BLaER1 treated with 17β-estradiol and CSF1 and Interleukin-3, amounts not matched to agents 10 nM and 100 nM (cell line): ENCODE data around the gene ICA1L.

Source experiments
- H3K27ac ChIP-seq, 11 experiments: shearing (Covaris generic); formaldehyde crosslinking; 2 replicates each; pipeline ENCODE4 v1.8.1; 2022
- H3K27me3 ChIP-seq, 11 experiments: shearing (Covaris generic); formaldehyde crosslinking; 2 replicates each; pipeline ENCODE4 v1.8.1; 2022
- H3K36me3 ChIP-seq, 11 experiments: shearing (Covaris generic); formaldehyde crosslinking; 2 replicates each; pipeline ENCODE4 v1.8.1; 2022
- H3K4me1 ChIP-seq, 10 experiments: shearing (Covaris generic); formaldehyde crosslinking; 2 replicates each; pipeline ENCODE4 v1.8.1; 2022
- H3K4me2 ChIP-seq, 11 experiments: shearing (Covaris generic); formaldehyde crosslinking; 2 replicates each; pipeline ENCODE4 v1.8.1; 2022
- H3K4me3 ChIP-seq, 10 experiments: shearing (Covaris generic); formaldehyde crosslinking; 2 replicates each; pipeline ENCODE4 v1.8.1; 2022
- H3K9ac ChIP-seq, 11 experiments: shearing (Covaris generic); formaldehyde crosslinking; 2 replicates each; pipeline ENCODE4 v1.8.1; 2022
- H3K9me3 ChIP-seq, 11 experiments: shearing (Covaris generic); formaldehyde crosslinking; replicated peaks in 1 of 11; 2 replicates each; pipeline ENCODE4 v1.8.1; 2022
- H4K20me1 ChIP-seq, 11 experiments: shearing (Covaris generic); formaldehyde crosslinking; 2 replicates each; pipeline ENCODE4 v1.8.1; 2022
- Cebpa-rat ChIP-seq, 11 experiments: shearing (Covaris generic); IDR thresholded peaks; 2 replicates each; pipeline ENCODE4 v1.8.1; 2022

Gene ICA1L

DNA sequence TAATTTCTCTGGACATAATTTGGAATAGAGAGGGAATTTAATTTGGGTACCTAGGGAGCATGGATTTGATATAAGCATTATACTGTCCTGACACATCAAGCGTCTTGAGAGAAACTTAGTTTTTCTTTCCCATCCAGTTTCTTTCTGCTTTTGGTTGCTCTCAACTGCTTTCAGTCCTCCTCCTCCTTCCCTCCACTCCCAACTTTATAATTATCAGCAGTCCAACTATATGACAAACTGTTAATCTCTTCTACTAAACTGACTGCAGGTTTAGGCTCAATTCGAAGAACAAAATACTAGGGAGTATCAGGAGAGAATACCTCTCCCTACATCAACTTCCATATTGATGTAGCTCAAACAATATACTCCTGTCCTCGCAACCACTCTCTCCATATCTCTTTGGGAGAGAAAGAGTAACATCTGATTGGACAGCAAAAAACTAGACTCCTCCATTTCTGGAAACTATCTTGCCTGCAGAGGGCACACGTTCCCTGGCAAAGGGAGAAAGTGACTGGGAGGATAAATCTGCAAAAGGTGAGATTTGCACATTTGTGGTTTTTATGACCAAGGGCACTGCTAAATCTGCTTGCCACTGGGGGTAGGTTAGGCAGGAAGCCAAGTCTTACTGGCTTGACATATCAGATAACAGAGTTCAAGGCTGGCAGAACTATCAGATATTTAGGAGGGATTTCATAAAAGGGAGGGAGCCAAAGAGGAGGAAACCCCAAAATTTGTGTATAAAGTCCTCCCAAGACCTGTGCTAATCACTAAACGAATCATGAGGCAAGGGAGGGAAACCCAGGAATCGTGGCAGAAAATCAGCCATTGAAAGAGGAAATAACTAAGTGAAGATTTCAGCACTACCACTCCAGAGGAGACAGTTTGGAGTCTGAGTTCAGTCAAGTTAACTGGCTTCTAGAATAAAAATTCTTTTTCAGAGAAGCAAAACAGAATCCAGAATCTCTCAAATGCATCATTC, 40.0 kb downstream of the ICA1L start:
- Histone ChIP-seq H3K27ac (no peak overlapping the region), H3K27me3 (no peaks in the 10 kb centered on the region), H3K9me3 (no peaks in the 10 kb centered on the region), H3K9ac (0 out of 22 replicates have a peak overlapping the region, but pooled peaks of 1 of the 11 experiments have one; percentile 8), H4K20me1 (no peaks in the 10 kb centered on the region), H3K4me1 (peaks cover 0 to 12% (median 7%) of the 10 kb centered on the region in 10 experiments; a peak in 12 of 20 replicates), H3K4me2 (peak overlapping the region in 8 of 11 experiments; percentile 4 to 61 (median 16); a peak in 8 of 22 replicates), H3K4me3 (no peak overlapping the region), H3K36me3 (no peaks in the 10 kb centered on the region)
- no peak for TF ChIP-seq Cebpa-rat (IDR thresholded peaks at IDR 0.05)

DNA sequence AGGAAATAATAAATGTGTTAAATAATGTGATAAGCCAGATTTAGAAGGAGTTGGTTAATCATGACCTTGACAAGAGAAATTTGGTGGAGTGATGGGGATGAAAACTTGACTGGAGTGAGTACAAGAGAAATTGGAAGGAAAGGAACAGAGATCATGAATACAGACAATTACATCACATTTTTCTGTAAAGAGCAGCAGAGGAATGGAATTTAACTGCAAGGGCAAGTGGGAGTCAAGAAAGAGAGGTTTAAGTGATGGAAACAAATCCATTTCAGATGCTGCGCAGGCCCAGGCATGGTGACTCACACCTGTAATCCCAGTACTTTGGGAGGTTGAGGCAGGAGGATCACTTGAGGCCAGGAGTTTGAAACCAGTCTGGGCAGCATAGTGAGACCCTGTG, 46.7 kb downstream of the ICA1L start:
- no peak overlapping the region for H3K4me3 ChIP-seq
- no peak for TF ChIP-seq Cebpa-rat (IDR thresholded peaks at IDR 0.05)
- H3K27me3 ChIP-seq = no peaks in the 10 kb centered on the region
- H4K20me1 ChIP-seq = no peaks in the 10 kb centered on the region
- no peak overlapping the region for H3K27ac ChIP-seq
- H3K9me3 ChIP-seq = no peaks in the 10 kb centered on the region
- no peak overlapping the region for H3K9ac ChIP-seq
- H3K36me3 ChIP-seq = no peaks in the 10 kb centered on the region
- no peak overlapping the region for H3K4me2 ChIP-seq
- H3K4me1 ChIP-seq = peaks cover 0 to 23% (median 14%) of the 10 kb centered on the region in 10 experiments; a peak in 14 of 20 replicates

DNA sequence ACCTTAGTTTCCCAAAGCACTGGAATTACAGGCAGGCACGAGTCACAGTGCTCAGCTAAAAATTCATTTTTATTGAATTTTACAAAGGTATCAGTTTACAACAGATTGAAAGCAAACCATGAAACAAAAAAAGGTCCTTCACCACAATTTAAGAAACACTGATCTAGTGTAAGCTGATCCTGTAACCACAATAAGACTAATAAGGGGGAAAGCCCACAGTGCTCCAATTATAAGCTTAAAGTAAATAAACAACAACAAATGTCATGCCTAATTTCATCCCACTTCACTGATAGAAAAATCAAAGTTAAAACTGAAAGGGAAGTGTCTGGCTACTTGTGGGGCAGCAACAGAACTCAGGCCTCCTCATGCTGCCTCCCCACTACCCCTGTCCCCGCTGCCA, 49.2 kb downstream of the ICA1L start:
- H3K9me3 ChIP-seq = no peaks in the 10 kb centered on the region
- no peak overlapping the region for H3K4me3 ChIP-seq
- no peak for TF ChIP-seq Cebpa-rat (IDR thresholded peaks at IDR 0.05)
- H3K4me2 ChIP-seq = peak overlapping the region in 6 of 11 experiments; percentile 35 to 76 (median 59); a peak in 10 of 22 replicates
- no peaks in the 10 kb centered on the region for H3K27me3 ChIP-seq
- no peak overlapping the region; a peak in 1 of 22 replicates for H3K27ac ChIP-seq
- H3K36me3 ChIP-seq = no peaks in the 10 kb centered on the region
- no peak overlapping the region for H3K9ac ChIP-seq
- peaks cover 0 to 23% (median 14%) of the 10 kb centered on the region in 10 experiments; a peak in 14 of 20 replicates for H3K4me1 ChIP-seq
- no peaks in the 10 kb centered on the region for H4K20me1 ChIP-seq

DNA sequence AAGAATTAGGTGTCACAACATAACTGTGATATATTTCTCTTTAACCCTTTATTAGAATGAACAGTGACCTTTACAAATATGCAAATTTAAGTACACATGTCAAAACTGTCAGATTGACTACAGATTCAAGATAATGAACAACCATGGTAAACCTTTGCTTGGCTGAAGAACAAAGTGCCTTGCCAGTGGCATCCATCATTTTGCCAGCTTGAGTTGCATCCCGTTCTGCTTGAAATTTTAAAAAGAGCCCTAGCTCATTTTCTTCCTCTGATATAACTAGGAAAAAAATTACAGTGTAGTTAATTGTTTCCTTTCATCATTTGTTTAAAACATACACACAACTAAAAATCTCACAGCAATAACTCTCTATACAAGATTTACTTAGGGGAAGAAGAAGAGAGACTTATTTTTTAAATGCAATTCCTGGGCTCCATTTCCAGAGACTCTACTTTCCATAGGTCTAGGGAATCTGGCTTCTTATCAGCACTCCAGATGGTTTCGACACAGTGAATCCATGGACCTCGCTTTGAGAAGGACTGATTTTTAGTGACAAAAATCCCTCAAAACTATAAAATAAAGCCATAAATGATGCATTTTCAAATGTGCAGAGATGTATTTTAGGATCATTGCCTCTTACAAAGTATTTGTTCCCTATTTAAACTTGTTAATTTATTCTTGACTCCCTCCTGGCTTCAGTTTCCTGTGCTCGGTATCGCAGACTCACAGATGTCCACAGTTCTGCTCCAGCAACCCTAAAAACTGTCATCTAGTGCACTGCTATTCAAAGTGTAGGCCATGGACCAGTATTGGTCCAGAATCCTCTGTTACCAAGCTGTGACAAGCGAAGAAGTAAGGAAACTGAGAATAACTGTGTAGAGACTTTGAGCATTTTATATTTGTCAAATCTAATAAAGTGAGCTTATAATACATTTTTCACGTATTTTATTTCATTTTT, 50.1 kb downstream of the ICA1L start:
- Histone ChIP-seq H4K20me1 (no peaks in the 10 kb centered on the region), H3K27ac (no peak overlapping the region), H3K36me3 (no peaks in the 10 kb centered on the region), H3K4me3 (no peak overlapping the region), H3K4me2 (peak overlapping the region in 9 of 11 experiments; percentile 5 to 76 (median 52); a peak in 15 of 22 replicates), H3K27me3 (no peaks in the 10 kb centered on the region), H3K9me3 (no peaks in the 10 kb centered on the region), H3K4me1 (peaks cover 0 to 23% (median 14%) of the 10 kb centered on the region in 10 experiments; a peak in 14 of 20 replicates), H3K9ac (no peak overlapping the region)
- no peak for TF ChIP-seq Cebpa-rat (IDR thresholded peaks at IDR 0.05)

DNA sequence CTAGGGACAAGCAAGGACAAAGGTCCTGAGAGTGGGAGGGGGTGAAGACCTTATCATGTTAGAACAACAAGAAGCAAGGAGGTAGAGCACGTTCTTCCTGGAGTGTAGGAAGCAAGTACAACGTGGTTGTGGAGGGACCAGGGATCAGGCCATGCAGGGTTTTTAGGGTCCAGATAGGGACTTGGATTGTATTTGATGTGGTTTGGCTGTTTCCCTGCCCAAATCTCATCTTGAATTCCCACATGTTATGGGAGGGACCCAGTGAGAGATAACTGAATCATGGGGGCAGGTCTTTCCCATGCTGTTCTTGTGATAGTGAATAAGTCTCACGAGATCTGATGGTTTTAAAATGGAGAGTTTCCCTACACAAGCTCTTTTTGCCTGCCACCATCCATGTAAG, 53.2 kb downstream of the ICA1L start:
- no peaks in the 10 kb centered on the region for H3K36me3 ChIP-seq
- H3K27ac ChIP-seq = no peak overlapping the region
- no peak overlapping the region for H3K9ac ChIP-seq
- no peaks in the 10 kb centered on the region for H3K9me3 ChIP-seq
- no peak overlapping the region for H3K4me2 ChIP-seq
- H4K20me1 ChIP-seq = no peaks in the 10 kb centered on the region
- no peak for TF ChIP-seq Cebpa-rat (IDR thresholded peaks at IDR 0.05)
- peaks cover 0 to 23% (median 14%) of the 10 kb centered on the region in 10 experiments; a peak in 14 of 20 replicates for H3K4me1 ChIP-seq
- no peak overlapping the region for H3K4me3 ChIP-seq
- no peaks in the 10 kb centered on the region for H3K27me3 ChIP-seq

DNA sequence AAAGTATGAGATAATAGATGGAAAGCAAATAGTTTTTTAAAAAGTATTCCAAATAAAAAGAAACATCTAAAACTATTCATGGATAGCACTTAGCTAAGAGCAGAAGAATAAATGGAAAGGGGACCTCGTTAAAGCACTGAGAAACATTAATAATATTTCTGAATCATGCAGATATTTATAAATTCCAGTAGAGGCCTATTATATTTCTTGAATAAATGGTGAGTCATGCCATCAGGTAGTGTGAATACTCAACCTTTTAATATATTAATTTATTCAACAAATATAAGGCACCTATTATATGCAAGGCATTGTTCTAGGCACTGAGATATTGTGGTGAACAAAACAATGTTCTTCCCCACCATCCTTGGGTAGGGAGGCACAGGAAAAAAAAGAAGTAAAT, 53.8 kb downstream of the ICA1L start:
- no peaks in the 10 kb centered on the region for H3K36me3 ChIP-seq
- H3K9me3 ChIP-seq = no peaks in the 10 kb centered on the region
- no peaks in the 10 kb centered on the region for H4K20me1 ChIP-seq
- H3K4me1 ChIP-seq = peaks cover 0 to 18% (median 14%) of the 10 kb centered on the region in 10 experiments; a peak in 14 of 20 replicates
- no peak overlapping the region for H3K4me3 ChIP-seq
- H3K27ac ChIP-seq = no peak overlapping the region
- TF ChIP-seq Cebpa-rat (IDR thresholded peaks at IDR 0.05) = no peak
- H3K9ac ChIP-seq = no peak overlapping the region
- no peak overlapping the region for H3K4me2 ChIP-seq
- no peaks in the 10 kb centered on the region for H3K27me3 ChIP-seq

DNA sequence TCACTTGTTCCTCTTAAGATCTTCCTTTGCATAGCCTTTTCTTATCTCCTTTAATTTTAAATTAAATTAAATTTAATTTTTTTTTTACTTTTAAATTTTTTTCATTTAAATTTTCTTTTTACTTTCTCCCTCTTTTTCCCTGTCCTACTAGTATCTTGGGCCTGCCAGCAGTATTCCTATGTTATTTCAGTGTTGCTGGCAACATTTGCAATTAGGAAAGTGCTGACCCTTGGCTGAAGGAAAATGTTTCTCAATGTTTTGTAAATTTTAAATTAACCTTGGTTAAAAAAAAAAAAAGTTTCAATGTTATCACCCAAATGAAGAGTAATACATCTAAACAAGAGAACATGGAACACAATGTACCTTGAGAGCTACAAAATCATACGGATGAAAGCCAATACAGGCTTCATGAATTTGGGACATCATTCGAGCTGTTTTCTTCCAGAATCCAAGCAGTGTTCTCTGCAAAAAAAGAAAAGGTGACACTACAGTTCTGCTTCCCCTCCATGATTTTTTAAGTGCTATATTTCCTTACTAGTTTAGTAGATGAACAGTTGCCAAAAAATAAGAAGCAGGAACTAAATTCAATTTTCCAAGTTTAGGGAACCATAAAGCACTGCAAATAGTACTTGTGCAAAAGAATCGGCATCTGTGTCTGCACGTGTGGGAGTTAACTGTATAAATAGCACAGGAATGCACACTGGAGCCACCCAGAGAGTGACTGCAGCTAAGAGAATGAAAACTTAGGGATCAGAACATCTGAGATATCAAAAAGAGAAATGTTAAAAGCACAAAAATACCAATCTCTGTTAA, 55.8 kb downstream of the ICA1L start:
- no peak overlapping the region for H3K4me3 ChIP-seq

DNA sequence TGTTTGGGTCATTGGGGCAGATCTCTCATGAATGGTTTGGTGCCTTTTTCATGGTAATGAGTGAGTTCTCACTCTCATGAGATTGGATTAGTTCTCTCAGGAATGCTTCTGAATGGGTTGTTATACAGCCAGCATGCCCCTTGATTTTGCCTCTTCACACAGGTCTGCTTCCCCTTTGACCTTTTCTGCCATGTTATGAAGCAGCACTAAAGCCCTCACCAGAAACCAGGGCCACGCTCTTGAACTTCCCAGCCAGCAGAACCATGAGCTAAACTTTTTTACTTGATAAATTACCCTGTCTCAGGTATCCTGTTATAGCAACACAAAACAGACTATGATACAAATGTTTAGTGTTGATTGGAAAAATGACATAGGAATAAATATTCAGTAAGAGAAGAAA, 57.3 kb downstream of the ICA1L start:
- Histone ChIP-seq H3K27me3 (no peaks in the 10 kb centered on the region), H3K9me3 (peaks cover 5 to 23% (median 16%) of the 10 kb centered on the region in 11 experiments; a peak in 20 of 22 replicates), H3K4me3 (no peak overlapping the region), H4K20me1 (no peaks in the 10 kb centered on the region), H3K9ac (no peak overlapping the region), H3K27ac (no peak overlapping the region), H3K4me2 (no peak overlapping the region), H3K4me1 (no peaks in the 10 kb centered on the region), H3K36me3 (peaks cover 0 to 8% (median 0%) of the 10 kb centered on the region in 11 experiments; a peak in 3 of 22 replicates)
- TF ChIP-seq Cebpa-rat (IDR thresholded peaks at IDR 0.05) = no peak

More for the DNA sequence above, 55.8 kb downstream of the ICA1L start:
- Histone ChIP-seq H3K4me1 (no peaks in the 10 kb centered on the region; a peak in 1 of 20 replicates), H3K27me3 (no peaks in the 10 kb centered on the region), H4K20me1 (no peaks in the 10 kb centered on the region), H3K36me3 (peaks cover 0 to 3% (median 0%) of the 10 kb centered on the region in 11 experiments; a peak in 1 of 22 replicates), H3K27ac (no peak overlapping the region), H3K4me2 (no peak overlapping the region), H3K9ac (no peak overlapping the region), H3K9me3 (peaks cover 1 to 8% (median 6%) of the 10 kb centered on the region in 11 experiments; a peak in 20 of 22 replicates)
- TF ChIP-seq Cebpa-rat (IDR thresholded peaks at IDR 0.05) = no peak
